GM20000 (cell line): Measurements from ENCODE around the gene DHCR24.

Experiments used
- DNase-seq: peaks from one replicate; pipeline ENCODE4 v3.0.0; 2012; ENCODE audit warnings: low spot score
- CTCF ChIP-seq: IDR thresholded peaks from 2 replicates; pipeline ENCODE4 v1.5.1; 2012; ENCODE audit warnings: mild to moderate bottlenecking, control low read depth; ENCODE audit errors: extremely low read depth, missing control alignments

The DHCR24 gene

GRCh38 chr1:54813485-54814125 is 73.4 kb downstream of the DHCR24 start:
- DNase-seq, result no peak
- TF ChIP-seq CTCF, result no peak

GRCh38 chr1:54812801-54813484 is 74.1 kb downstream of the DHCR24 start:
- DNase-seq, result no peak

GRCh38 chr1:54811739-54812655 is 75.0 kb downstream of the DHCR24 start:
- DNase-seq, result no peak
- TF ChIP-seq CTCF, result no peak

More at GRCh38 chr1:54812801-54813484, 74.1 kb downstream of the DHCR24 start:
- no peak for TF ChIP-seq CTCF

- no peak for DNase-seq
- TF ChIP-seq CTCF, result no peak
Observed at GRCh38 chr1:54811066-54811465, 75.9 kb downstream of the DHCR24 start.

- peak; percentile 80 for TF ChIP-seq CTCF
- DNase-seq, result peak; percentile 85
Observed at GRCh38 chr1:54810153-54810942, 76.6 kb downstream of the DHCR24 start.

- DNase-seq, result no peak
- no peak for TF ChIP-seq CTCF
Observed at GRCh38 chr1:54809496-54810074, 77.4 kb downstream of the DHCR24 start.
